Activated naive CD4-positive, alpha-beta T cell treated with anti-CD3 and anti-CD28 coated beads for 36 hours (primary cell): Measurements from ENCODE around the gene CPNE7. TPM values are rescaled to one million over a fixed set of nuclear protein-coding genes. Genes with fewer than 3 reads are reported as not detected.

Experiments used
- CTCF ChIA-PET: fragments of 350-600 bp; sonication (Branson Sonifier 250); formaldehyde crosslinking; loops from one replicate; lab custom pipeline; 2021; ENCODE audit warnings: antibody characterized with exemption; lab: Charles Lee
- DNase-seq: peaks from one replicate; pipeline ENCODE4 v3.0.0-alpha.2; 2020
- H3K27ac Mint-ChIP-seq: one replicate; pipeline ENCODE4 v1.8.0; 2021; ENCODE audit warnings: mild to moderate bottlenecking, mixed read lengths
- H3K27me3 Mint-ChIP-seq: one replicate; pipeline ENCODE4 v1.8.0; 2021; ENCODE audit warnings: low read depth, mixed read lengths
- H3K36me3 Mint-ChIP-seq: one replicate; pipeline ENCODE4 v1.8.0; 2021; ENCODE audit warnings: low read depth, mixed read lengths
- H3K4me1 Mint-ChIP-seq: one replicate; pipeline ENCODE4 v1.8.0; 2021; ENCODE audit warnings: low read depth, mixed read lengths
- H3K4me3 Mint-ChIP-seq: one replicate; pipeline ENCODE4 v1.8.0; 2021; ENCODE audit warnings: mild to moderate bottlenecking, moderate library complexity, mixed read lengths
- H3K9me3 Mint-ChIP-seq: one replicate; pipeline ENCODE4 v1.8.0; 2021; ENCODE audit warnings: mixed read lengths
- intact Hi-C: fragments of 100-400 bp; cut with micrococcal nuclease; formaldehyde crosslinking; loops from one replicate; pipeline ENCODE4 v1.15.1; 2023
- total RNA-seq, 2 experiments: library from RNA; stranded (reverse); gene quantifications; one replicate each; pipeline ENCODE4 v1.2.3, GENCODE V29; 2021

CPNE7 gene
- 1 to 10 TPM; 6.4 to 9.0 TPM for total RNA-seq

DNA sequence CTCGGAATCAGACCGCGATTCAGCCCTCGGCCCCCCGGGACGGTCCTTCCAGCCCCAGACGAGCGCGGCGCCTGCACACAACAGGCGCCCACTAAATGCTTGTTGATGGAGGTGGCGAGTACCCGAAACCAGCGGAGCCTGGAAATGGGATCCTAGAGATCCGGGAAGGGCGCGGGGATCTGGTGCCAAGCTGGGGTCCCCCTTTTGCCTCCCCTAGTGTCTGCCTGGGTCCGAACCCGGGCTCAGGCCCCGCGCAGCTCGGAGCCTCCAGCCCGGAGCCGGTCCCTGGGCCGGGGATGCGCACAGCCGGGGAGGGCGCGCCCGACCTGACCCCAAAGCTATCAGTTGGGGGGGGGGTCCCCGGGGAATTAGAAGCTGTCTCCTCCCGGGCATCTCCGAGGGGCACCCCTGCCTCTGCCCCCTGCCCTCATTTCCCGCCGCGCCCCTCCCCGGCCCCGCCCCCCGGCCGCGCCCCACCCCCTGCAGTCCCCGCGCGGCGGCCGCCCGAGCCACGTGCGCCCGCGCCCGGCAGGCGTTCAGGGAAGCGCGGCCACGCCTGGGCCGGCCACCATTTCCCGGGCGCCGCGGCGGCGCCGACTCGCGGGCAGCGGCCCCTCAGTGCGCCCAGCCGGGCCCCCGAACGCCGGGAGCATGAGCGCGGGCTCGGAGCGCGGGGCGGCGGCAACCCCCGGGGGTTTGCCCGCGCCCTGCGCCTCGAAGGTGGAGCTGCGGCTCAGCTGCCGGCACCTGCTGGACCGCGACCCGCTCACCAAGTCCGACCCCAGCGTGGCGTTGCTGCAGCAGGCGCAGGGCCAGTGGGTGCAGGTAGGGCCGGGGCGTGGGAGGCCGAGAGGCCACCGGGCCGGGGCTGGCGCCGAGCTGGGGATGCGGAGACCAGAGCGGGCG, at the start of gene CPNE7:
Gene CPNE7 (plus strand): TSS at position 512 of the 906 bp plus-strand sequence. CDS start 140 bp downstream, at position 652.
- intact Hi-C loops: loop anchor here (5.0 kb wide), 1 partner anchor 287 kb away; no protein-coding TSS in a partner anchor
- peak within 1 kb of the TSS; percentile 51 for H3K4me3 Mint-ChIP-seq
- no peak within 1 kb of the TSS for H3K27ac Mint-ChIP-seq
- H3K4me1 Mint-ChIP-seq: peaks cover 14% of the 10 kb centered on the region
- H3K27me3 Mint-ChIP-seq: peaks cover 11% of the 10 kb centered on the region
- no peaks in the 10 kb centered on the region for H3K36me3 Mint-ChIP-seq
- CTCF ChIA-PET: interaction anchor here (0.6 to 1.4 kb wide), 6 partner anchors 18 to 123 kb away, joined by 3 to 4 read pairs (median 4); partner anchors contain the start of gene CDK10
- DNase-seq: no peak
- no peaks in the 10 kb centered on the region for H3K9me3 Mint-ChIP-seq

GRCh38 chr16:89529097-89529496, 46.5 kb upstream of the CPNE7 start:
- DNase-seq: no peak
- H3K27me3 Mint-ChIP-seq: no peaks in the 10 kb centered on the region
- peaks cover 7% of the 10 kb centered on the region for H3K4me1 Mint-ChIP-seq
- peaks cover 35% of the 10 kb centered on the region for H3K36me3 Mint-ChIP-seq
- H3K9me3 Mint-ChIP-seq: no peaks in the 10 kb centered on the region
- intact Hi-C loops: no loop called here
- no peak overlapping the region for H3K4me3 Mint-ChIP-seq
- CTCF ChIA-PET: no interaction called here
- no peak overlapping the region for H3K27ac Mint-ChIP-seq

DNA sequence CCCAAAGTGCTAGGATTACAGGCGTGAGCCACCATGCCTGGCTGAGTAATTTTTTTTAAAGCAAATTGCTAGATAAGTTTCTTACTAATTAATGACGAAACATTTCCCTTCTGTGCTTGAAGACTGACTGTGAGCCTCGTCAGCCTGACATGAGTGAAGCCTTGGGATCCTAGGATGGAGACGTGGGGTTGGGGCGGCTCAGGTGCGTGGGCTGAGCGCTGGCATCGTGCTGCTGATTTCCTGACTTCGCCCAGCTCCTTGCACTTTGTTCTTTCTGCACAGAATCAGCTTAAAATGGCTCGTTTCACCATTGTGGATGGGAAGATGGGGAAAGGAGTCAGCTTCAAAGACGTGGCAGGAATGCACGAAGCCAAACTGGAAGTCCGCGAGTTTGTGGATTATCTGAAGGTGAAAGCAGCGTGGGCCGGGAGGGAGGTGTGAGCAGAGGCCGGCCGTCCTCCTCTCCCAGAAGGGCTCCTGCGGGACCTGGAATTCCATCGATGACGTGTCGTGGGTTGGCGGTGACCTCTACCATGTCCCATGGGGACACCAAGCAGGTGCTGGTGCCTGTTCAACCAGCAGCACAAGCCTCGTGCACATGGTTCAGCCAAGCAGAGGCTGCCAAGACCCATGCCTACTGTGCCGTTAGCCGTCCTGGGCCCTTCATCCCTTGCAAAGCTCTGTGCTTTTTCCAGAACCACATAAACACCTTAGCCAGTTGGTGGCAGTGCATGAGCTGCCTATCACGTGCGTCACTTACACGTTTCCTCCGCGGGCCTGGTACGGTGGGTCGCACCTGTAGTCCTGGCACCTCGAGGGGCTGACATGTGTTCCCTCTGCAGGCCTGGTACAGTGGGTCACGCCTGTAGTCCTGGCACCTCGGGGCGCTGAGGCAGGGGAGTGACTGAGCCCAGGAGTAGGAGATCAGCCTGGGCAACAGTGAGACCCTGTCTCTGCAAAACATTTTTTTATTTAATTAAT, 44.9 kb upstream of the CPNE7 start:
- intact Hi-C loops: no loop called here
- no peak overlapping the region for H3K27ac Mint-ChIP-seq
- no peaks in the 10 kb centered on the region for H3K27me3 Mint-ChIP-seq
- no peak overlapping the region for H3K4me3 Mint-ChIP-seq
- peaks cover 42% of the 10 kb centered on the region for H3K36me3 Mint-ChIP-seq
- H3K4me1 Mint-ChIP-seq: peaks cover 21% of the 10 kb centered on the region
- no peaks in the 10 kb centered on the region for H3K9me3 Mint-ChIP-seq
- DNase-seq: no peak
- CTCF ChIA-PET: no interaction called here

DNA sequence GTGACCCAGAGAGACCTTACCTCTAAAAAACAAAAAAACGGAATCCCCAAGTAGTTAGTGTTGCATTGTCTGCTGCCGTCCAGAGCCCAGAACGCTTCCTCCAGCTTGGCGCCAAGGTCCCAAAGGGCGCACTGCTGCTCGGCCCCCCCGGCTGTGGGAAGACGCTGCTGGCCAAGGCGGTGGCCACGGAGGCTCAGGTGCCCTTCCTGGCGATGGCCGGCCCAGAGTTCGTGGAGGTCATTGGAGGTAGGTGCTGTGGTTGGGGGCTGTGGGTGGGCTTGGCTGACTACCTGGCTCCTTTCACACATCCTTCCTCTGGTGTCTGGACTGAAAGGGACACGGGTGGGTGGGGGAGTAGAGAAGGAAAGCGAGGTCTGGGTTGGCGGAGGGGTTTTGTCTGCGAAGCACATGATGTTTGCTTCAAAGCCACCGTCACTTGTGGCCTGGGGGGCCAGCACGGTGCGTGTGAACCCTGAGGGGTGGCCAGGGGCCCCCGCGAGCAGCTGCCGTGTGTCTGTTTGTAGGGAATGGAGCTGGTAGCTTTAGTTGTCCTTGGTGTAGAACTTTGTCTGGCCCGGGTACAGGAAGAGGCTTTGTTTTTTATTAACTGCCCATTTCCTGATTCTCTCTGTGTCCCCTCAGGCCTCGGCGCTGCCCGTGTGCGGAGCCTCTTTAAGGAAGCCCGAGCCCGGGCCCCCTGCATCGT, 43.6 kb upstream of the CPNE7 start:
- DNase-seq: no peak
- Mint-ChIP-seq H3K4me1 (peaks cover 21% of the 10 kb centered on the region), H3K27me3 (no peaks in the 10 kb centered on the region), H3K27ac (no peak overlapping the region), H3K36me3 (peaks cover 35% of the 10 kb centered on the region), H3K4me3 (no peak overlapping the region), H3K9me3 (no peaks in the 10 kb centered on the region)
- intact Hi-C loops: no loop called here
- CTCF ChIA-PET: no interaction called here

DNA sequence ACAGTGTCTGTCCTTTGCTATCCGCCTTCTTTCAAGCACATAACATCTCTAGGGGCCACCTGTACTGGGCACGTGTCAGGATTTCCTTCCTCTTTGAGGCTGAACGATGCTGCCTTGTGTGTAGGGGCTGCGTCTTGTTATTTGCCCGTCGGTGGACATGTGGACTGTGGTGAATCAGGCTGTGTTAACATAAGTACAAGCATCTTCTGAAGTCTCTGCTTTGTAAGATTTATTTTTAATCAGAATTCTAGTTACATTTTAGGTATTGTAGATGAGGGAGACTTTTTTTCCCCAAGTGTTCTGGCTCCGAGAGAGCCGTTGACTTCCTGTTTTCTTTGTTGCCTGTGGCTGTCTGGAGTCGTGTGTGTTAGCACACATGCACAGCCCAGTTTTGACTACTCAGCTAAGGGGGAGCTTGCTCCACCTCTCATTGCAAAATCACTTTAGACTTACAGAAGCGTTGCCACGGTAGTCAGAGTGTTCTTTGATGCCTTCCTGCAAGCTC, 41.3 kb upstream of the CPNE7 start:
- Mint-ChIP-seq H3K27ac (peak overlapping the region; percentile 55), H3K9me3 (no peaks in the 10 kb centered on the region), H3K4me1 (peaks cover 21% of the 10 kb centered on the region), H3K4me3 (no peak overlapping the region), H3K27me3 (no peaks in the 10 kb centered on the region), H3K36me3 (peaks cover 23% of the 10 kb centered on the region)
- CTCF ChIA-PET: no interaction called here
- intact Hi-C loops: no loop called here
- peak; percentile 26 for DNase-seq

DNA sequence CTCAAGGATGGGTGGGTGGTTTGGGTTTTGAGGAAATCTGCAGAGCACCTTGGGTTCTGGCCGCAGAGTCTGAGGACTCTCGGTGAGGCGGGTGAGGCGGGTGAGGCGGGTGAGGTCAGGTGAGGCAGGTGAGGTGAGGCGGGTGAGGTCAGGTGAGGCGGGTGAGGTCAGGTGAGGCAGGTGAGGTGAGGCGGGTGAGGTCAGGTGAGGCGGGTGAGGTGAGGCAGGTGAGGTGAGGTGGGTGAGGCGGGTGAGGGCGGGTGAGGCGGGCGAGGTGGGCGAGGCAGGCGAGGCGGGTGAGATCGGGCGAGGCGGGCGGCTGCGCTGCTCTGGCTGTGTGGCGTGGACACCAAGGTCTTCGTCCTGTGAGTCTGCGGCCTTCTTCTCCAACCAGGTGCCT, 39.2 kb upstream of the CPNE7 start:
- Mint-ChIP-seq H3K36me3 (peaks cover 23% of the 10 kb centered on the region), H3K4me1 (peaks cover 21% of the 10 kb centered on the region), H3K4me3 (no peak overlapping the region), H3K27me3 (no peaks in the 10 kb centered on the region), H3K9me3 (no peaks in the 10 kb centered on the region), H3K27ac (no peak overlapping the region)
- intact Hi-C loops: no loop called here
- DNase-seq: no peak
- CTCF ChIA-PET: no interaction called here

DNA sequence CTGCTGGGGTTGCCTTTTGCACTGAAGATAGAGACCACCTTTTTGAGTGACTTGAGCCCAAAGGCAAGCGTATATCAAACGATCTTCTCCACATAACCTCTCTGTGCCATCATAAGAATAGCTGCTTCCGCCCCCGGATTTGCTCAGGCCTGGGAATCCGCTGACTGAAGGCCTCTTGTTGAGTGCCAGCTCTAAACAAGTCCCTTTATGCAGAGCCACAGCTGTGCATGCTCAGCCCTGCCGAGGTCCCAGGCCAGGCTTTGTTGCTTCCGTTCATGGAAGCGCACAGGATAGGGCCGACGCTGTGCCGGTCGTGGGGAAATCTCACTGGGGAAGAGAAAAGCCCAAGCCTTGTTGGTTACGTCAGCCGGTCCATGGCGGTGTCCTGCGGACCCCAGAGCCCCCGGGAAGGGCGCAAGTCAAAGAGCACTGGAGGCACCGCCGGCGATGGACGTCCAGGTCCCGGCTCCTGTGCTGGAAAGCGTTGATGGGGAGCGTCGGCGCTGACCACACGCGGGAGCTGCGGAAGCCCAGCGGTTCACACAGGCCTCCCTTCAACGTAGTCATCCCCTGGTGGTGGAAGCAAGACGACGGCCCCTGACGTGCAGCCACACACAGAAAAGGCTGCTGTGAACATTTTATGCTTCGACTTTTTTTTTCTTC, 38.5 kb upstream of the CPNE7 start:
- Mint-ChIP-seq H3K27ac (no peak overlapping the region), H3K36me3 (peaks cover 19% of the 10 kb centered on the region), H3K27me3 (no peaks in the 10 kb centered on the region), H3K9me3 (no peaks in the 10 kb centered on the region), H3K4me1 (peaks cover 21% of the 10 kb centered on the region), H3K4me3 (no peak overlapping the region)
- CTCF ChIA-PET: interaction anchor here (0.7 to 1.0 kb wide), 2 partner anchors 20 to 26 kb away, joined by 3 to 4 read pairs; no protein-coding TSS in a partner anchor
- no peak for DNase-seq
- intact Hi-C loops: no loop called here

- no peak for DNase-seq
- intact Hi-C loops: no loop called here
- Mint-ChIP-seq H3K4me3 (no peak overlapping the region), H3K27me3 (no peaks in the 10 kb centered on the region), H3K36me3 (peaks cover 18% of the 10 kb centered on the region), H3K4me1 (peaks cover 21% of the 10 kb centered on the region), H3K9me3 (no peaks in the 10 kb centered on the region), H3K27ac (no peak overlapping the region)
- CTCF ChIA-PET: interaction anchor here (0.7 to 1.0 kb wide), 2 partner anchors 20 to 26 kb away, joined by 3 to 4 read pairs; no protein-coding TSS in a partner anchor
These were observed 38.0 kb upstream of the CPNE7 start for GRCh38 chr16:89537549-89537925.

GRCh38 chr16:89538286-89538685, 37.3 kb upstream of the CPNE7 start:
- H3K9me3 Mint-ChIP-seq: no peaks in the 10 kb centered on the region
- no peak overlapping the region for H3K4me3 Mint-ChIP-seq
- H3K27me3 Mint-ChIP-seq: no peaks in the 10 kb centered on the region
- no peak for DNase-seq
- CTCF ChIA-PET: interaction anchor here (1.0 kb wide), 1 partner anchor 19 kb away, joined by 4 read pairs; no protein-coding TSS in a partner anchor
- H3K36me3 Mint-ChIP-seq: peaks cover 19% of the 10 kb centered on the region
- intact Hi-C loops: no loop called here
- H3K4me1 Mint-ChIP-seq: peaks cover 21% of the 10 kb centered on the region
- H3K27ac Mint-ChIP-seq: no peak overlapping the region

GRCh38 chr16:89540557-89540956, 35.0 kb upstream of the CPNE7 start:
- H3K27ac Mint-ChIP-seq: no peak overlapping the region
- H3K4me1 Mint-ChIP-seq: peaks cover under 1% of the 10 kb centered on the region
- no peaks in the 10 kb centered on the region for H3K9me3 Mint-ChIP-seq
- intact Hi-C loops: no loop called here
- H3K27me3 Mint-ChIP-seq: no peaks in the 10 kb centered on the region
- no peak for DNase-seq
- peaks cover 7% of the 10 kb centered on the region for H3K36me3 Mint-ChIP-seq
- CTCF ChIA-PET: interaction anchor here (0.6 kb wide), 1 partner anchor 35 kb away, joined by 3 read pairs; no protein-coding TSS in a partner anchor
- no peak overlapping the region for H3K4me3 Mint-ChIP-seq

GRCh38 chr16:89541792-89542191, 33.8 kb upstream of the CPNE7 start:
- Mint-ChIP-seq H3K4me1 (no peaks in the 10 kb centered on the region), H3K4me3 (no peak overlapping the region), H3K27me3 (no peaks in the 10 kb centered on the region), H3K36me3 (peaks cover 7% of the 10 kb centered on the region), H3K27ac (no peak overlapping the region), H3K9me3 (no peaks in the 10 kb centered on the region)
- no peak for DNase-seq
- intact Hi-C loops: no loop called here
- CTCF ChIA-PET: no interaction called here
